Neural progenitor cell (in vitro differentiated cells): Measurements from ENCODE around the gene STAC. TPM values are rescaled to one million over a fixed set of nuclear protein-coding genes. Genes with fewer than 3 reads are reported as not detected.

Experiments
- DNase-seq: peaks from one replicate; pipeline ENCODE4 v3.0.0-alpha.2; 2016; ENCODE audit warnings: low spot score
- H2AFZ ChIP-seq: fragments of 200-600 bp; sonication (generic); replicated peaks from 2 replicates; pipeline ENCODE4 v1.6.1; 2016; ENCODE audit warnings: antibody characterized with exemption
- H3F3A ChIP-seq: fragments of 200-600 bp; sonication (generic); 2 replicates; pipeline ENCODE4 v1.6.1; 2016; ENCODE audit warnings: antibody characterized with exemption, low read depth
- H3K27ac ChIP-seq: fragments of 200-600 bp; sonication (generic); 2 replicates; pipeline ENCODE4 v1.5.1; 2016; ENCODE audit warnings: mild to moderate bottlenecking
- H3K27me3 ChIP-seq: fragments of 200-600 bp; sonication (generic); 2 replicates; pipeline ENCODE4 v1.6.1; 2016; ENCODE audit warnings: mild to moderate bottlenecking, moderate library complexity
- H3K36me3 ChIP-seq: fragments of 200-600 bp; sonication (generic); 2 replicates; pipeline ENCODE4 v1.5.1; 2016
- H3K4me1 ChIP-seq: fragments of 200-600 bp; sonication (generic); 2 replicates; pipeline ENCODE4 v1.6.1; 2016; ENCODE audit warnings: mixed run types
- H3K4me2 ChIP-seq: fragments of 200-600 bp; sonication (generic); 2 replicates; pipeline ENCODE4 v1.6.1; 2016
- H3K4me3 ChIP-seq: fragments of 200-600 bp; sonication (generic); 2 replicates; pipeline ENCODE4 v1.5.1; 2016
- H3K79me2 ChIP-seq: fragments of 200-600 bp; sonication (generic); 2 replicates; pipeline ENCODE4 v1.6.1; 2016; ENCODE audit warnings: low read depth
- H3K9ac ChIP-seq: fragments of 200-600 bp; sonication (generic); 2 replicates; pipeline ENCODE4 v1.6.1; 2016
- H3K9me3 ChIP-seq: fragments of 200-600 bp; sonication (generic); 2 replicates; pipeline ENCODE4 v1.5.1; 2016; ENCODE audit warnings: low read depth
- H4K20me1 ChIP-seq: fragments of 200-600 bp; sonication (generic); 2 replicates; pipeline ENCODE4 v1.6.1; 2016; ENCODE audit warnings: low read depth
- H3K27ac Mint-ChIP-seq: 3 replicates; pipeline ENCODE4 v1.8.0; 2021; ENCODE audit warnings: mixed read lengths
- H3K27me3 Mint-ChIP-seq: 2 replicates; pipeline ENCODE4 v1.8.0; 2022; ENCODE audit warnings: low read depth, mild to moderate bottlenecking, inconsistent platforms, moderate library complexity, mixed read lengths; ENCODE audit not compliant: insufficient read depth
- H3K36me3 Mint-ChIP-seq: 3 replicates; pipeline ENCODE4 v1.8.0; 2021; ENCODE audit warnings: mixed read lengths
- H3K4me1 Mint-ChIP-seq: 3 replicates; pipeline ENCODE4 v1.8.0; 2021; ENCODE audit warnings: mixed read lengths
- H3K4me3 Mint-ChIP-seq: 3 replicates; pipeline ENCODE4 v1.8.0; 2021; ENCODE audit warnings: mild to moderate bottlenecking, moderate library complexity, mixed read lengths
- H3K9me3 Mint-ChIP-seq: 3 replicates; pipeline ENCODE4 v1.8.0; 2020; ENCODE audit warnings: mixed read lengths
- CTCF ChIP-seq: fragments of 200-600 bp; sonication (generic); IDR thresholded peaks from 2 replicates; pipeline ENCODE4 v1.5.1; 2017; ENCODE audit warnings: antibody characterized with exemption, mild to moderate bottlenecking
- EZH2 ChIP-seq: fragments of 200-600 bp; sonication (generic); IDR thresholded peaks from 2 replicates; pipeline ENCODE4 v1.6.1; 2017; ENCODE audit warnings: antibody characterized with exemption, mild to moderate bottlenecking, moderate library complexity
- EZH2phosphoT487 ChIP-seq: fragments of 200-600 bp; sonication (generic); IDR thresholded peaks from 2 replicates; pipeline ENCODE4 v1.6.1; 2017; ENCODE audit warnings: antibody characterized with exemption
- total RNA-seq: library from RNA; depleted of rRNA; stranded (reverse); fragments of >200 nt; gene quantifications from 2 replicates; pipeline ENCODE4 v1.2.3, GENCODE V29; 2015; ENCODE audit warnings: low replicate concordance

STAC gene
- total RNA-seq, 1 donor from 2014 or later: 6.5 TPM

GRCh38 chr3:36514171-36514570, 133.9 kb downstream of the STAC start:
- Histone ChIP-seq H3K27ac (no peak overlapping the region), H2AFZ (no peak overlapping the region), H3K9ac (no peak overlapping the region), H3F3A (no peaks in the 10 kb centered on the region), H3K9me3 (no peaks in the 10 kb centered on the region), H3K27me3 (no peaks in the 10 kb centered on the region), H3K4me3 (no peak overlapping the region), H3K4me1 (peaks cover 6% of the 10 kb centered on the region), H3K36me3 (no peaks in the 10 kb centered on the region), H3K79me2 (no peaks in the 10 kb centered on the region), H4K20me1 (no peaks in the 10 kb centered on the region), H3K4me2 (no peak overlapping the region)
- Mint-ChIP-seq H3K4me3 (no peak overlapping the region), H3K4me1 (no peaks in the 10 kb centered on the region), H3K27me3 (no peaks in the 10 kb centered on the region), H3K9me3 (no peaks in the 10 kb centered on the region), H3K27ac (no peak overlapping the region), H3K36me3 (no peaks in the 10 kb centered on the region)
- DNase-seq: no peak
- TF ChIP-seq CTCF: no peak
- TF ChIP-seq EZH2: no peak
- TF ChIP-seq EZH2phosphoT487: no peak

- TF ChIP-seq CTCF: no peak
- no peak for TF ChIP-seq EZH2phosphoT487
- no peak for TF ChIP-seq EZH2
- Histone ChIP-seq H3K79me2 (no peaks in the 10 kb centered on the region), H3K4me2 (no peak overlapping the region), H4K20me1 (no peaks in the 10 kb centered on the region), H3K9ac (no peak overlapping the region), H2AFZ (no peak overlapping the region), H3K4me3 (no peak overlapping the region), H3K36me3 (no peaks in the 10 kb centered on the region), H3K4me1 (peaks cover 6% of the 10 kb centered on the region), H3K27ac (no peak overlapping the region), H3K27me3 (no peaks in the 10 kb centered on the region), H3K9me3 (no peaks in the 10 kb centered on the region), H3F3A (no peaks in the 10 kb centered on the region)
- no peaks in the 10 kb centered on the region for H3K9me3 Mint-ChIP-seq
- no peak overlapping the region for H3K4me3 Mint-ChIP-seq
- H3K27ac Mint-ChIP-seq: no peak overlapping the region
- no peak for DNase-seq
- H3K36me3 Mint-ChIP-seq: no peaks in the 10 kb centered on the region
- no peaks in the 10 kb centered on the region for H3K4me1 Mint-ChIP-seq
- no peaks in the 10 kb centered on the region for H3K27me3 Mint-ChIP-seq
Observed at GRCh38 chr3:36519682-36520081, 139.4 kb downstream of the STAC start.

- H3K36me3 Mint-ChIP-seq: no peaks in the 10 kb centered on the region
- Histone ChIP-seq H3K4me2 (no peak overlapping the region), H3K4me1 (no peaks in the 10 kb centered on the region), H3K36me3 (no peaks in the 10 kb centered on the region), H3K9me3 (no peaks in the 10 kb centered on the region), H3K27ac (no peak overlapping the region), H3F3A (no peaks in the 10 kb centered on the region), H2AFZ (no peak overlapping the region), H3K9ac (no peak overlapping the region), H3K79me2 (no peaks in the 10 kb centered on the region), H3K4me3 (no peak overlapping the region), H4K20me1 (no peaks in the 10 kb centered on the region), H3K27me3 (no peaks in the 10 kb centered on the region)
- no peak overlapping the region for H3K27ac Mint-ChIP-seq
- TF ChIP-seq EZH2phosphoT487 (no peak), CTCF (no peak), EZH2 (no peak)
- H3K4me1 Mint-ChIP-seq: peaks cover 4% of the 10 kb centered on the region
- no peak for DNase-seq
- no peaks in the 10 kb centered on the region for H3K27me3 Mint-ChIP-seq
- no peaks in the 10 kb centered on the region for H3K9me3 Mint-ChIP-seq
- no peak overlapping the region for H3K4me3 Mint-ChIP-seq
Observed at GRCh38 chr3:36520241-36521006, 140.1 kb downstream of the STAC start.
